HCT116 (cell line): ENCODE results near the gene SHISAL1. TPM values are rescaled to one million over a fixed set of nuclear protein-coding genes. Genes with fewer than 3 reads are reported as not detected.

Experiments
- ATAC-seq: fragments of 200-7000 bp; cut with Tn5 transposase; 2 replicates; pipeline ENCODE4 v1.9.1; 2020; ENCODE audit warnings: mild to moderate bottlenecking, moderate library complexity
- BruUV-seq: library from RNA; stranded (reverse); fragments of 400-500 nt; replicated peaks from 2 replicates; lab custom pipeline; 2021; lab: Mats Ljungman, UMichigan
- CTCF ChIA-PET: fragments of 300-600 bp; sonication (Branson Sonifier 250); formaldehyde crosslinking; loops from one replicate; lab custom pipeline; 2021; ENCODE audit warnings: antibody characterized with exemption; lab: Charles Lee
- POLR2A ChIA-PET: fragments of 300-600, 350-600 bp; sonication (Branson Sonifier 250); formaldehyde crosslinking; loops from one replicate; lab custom pipeline; 2021; ENCODE audit warnings: antibody characterized with exemption; lab: Charles Lee
- RAD21 ChIA-PET, 2 experiments: fragments of 300-600 bp; sonication (Branson Sonifier 250); formaldehyde crosslinking; loops; one replicate each; lab custom pipeline; 2023; ENCODE audit warnings: low total read pairs in 2 of 2; ENCODE audit not compliant: uncharacterized antibody in 2 of 2, unreplicated experiment in 2 of 2, low non-redundant PET in 1 of 2; lab: Charles Lee
- DNase-seq: peaks from one replicate; pipeline ENCODE4 v3.0.0-alpha.2; 2010; ENCODE audit warnings: low read depth, low spot score
- H2AFZ ChIP-seq: fragments of 200-600 bp; shearing (Covaris generic), sonication (generic); 2 replicates; pipeline ENCODE4 v1.6.1; 2017; ENCODE audit warnings: low read depth, mixed run types, mixed read lengths, antibody characterized with exemption, low read length; ENCODE audit not compliant: poor library complexity, severe bottlenecking
- H3K27ac ChIP-seq: 2 replicates; pipeline ENCODE4 v1.5.1; 2012; ENCODE audit warnings: low read depth, low read length
- H3K27me3 ChIP-seq: fragments of 200-600 bp; sonication (generic); 2 replicates; pipeline ENCODE4 v1.6.1; 2016; ENCODE audit warnings: mixed run types, low read length, mixed read lengths; ENCODE audit not compliant: insufficient read depth
- H3K36me3 ChIP-seq, 2 experiments: fragments of 200-500 bp in 1 of 2; fragments of 200-600 bp in 1 of 2; sonication (Bioruptor generic) in 1 of 2; sonication (generic) in 1 of 2; 2 replicates each; pipeline versions ENCODE4 v1.5.1 to v1.6.1; 2014 to 2016; ENCODE audit warnings: low read length in 2 of 2, inconsistent platforms in 1 of 2, mixed read lengths in 1 of 2, mixed run types in 1 of 2; ENCODE audit not compliant: insufficient read depth in 2 of 2, control insufficient read depth in 1 of 2
- H3K4me1 ChIP-seq, 2 experiments: fragments of 200-600 bp in 1 of 2; sonication (generic) in 1 of 2; 2 replicates each; pipeline versions ENCODE4 v1.5.1 to v1.6.1; 2012 to 2017; ENCODE audit warnings: low read length in 2 of 2, inconsistent platforms in 1 of 2, mild to moderate bottlenecking in 1 of 2, mixed read lengths in 1 of 2, mixed run types in 1 of 2, moderate library complexity in 1 of 2; ENCODE audit not compliant: insufficient read depth in 2 of 2, control insufficient read depth in 1 of 2
- H3K4me2 ChIP-seq: fragments of 200-600 bp; sonication (generic); 2 replicates; pipeline ENCODE4 v1.6.1; 2017; ENCODE audit warnings: mixed run types, low read length, mixed read lengths
- H3K4me3 ChIP-seq, 2 experiments: fragments of 200-600 bp in 1 of 2; sonication (generic) in 1 of 2; replicated peaks in 1 of 2; 2 replicates each; pipeline ENCODE4 v1.5.1; 2011 to 2016; ENCODE audit warnings: low read length in 2 of 2, control low read depth in 1 of 2, low read depth in 1 of 2, mild to moderate bottlenecking in 1 of 2, mixed read lengths in 1 of 2, mixed run types in 1 of 2
- H3K79me2 ChIP-seq: fragments of 200-600 bp; sonication (generic); 2 replicates; pipeline ENCODE4 v1.6.1; 2017; ENCODE audit warnings: mild to moderate bottlenecking, mixed run types, low read length, moderate library complexity, mixed read lengths; ENCODE audit not compliant: insufficient read depth
- H3K9ac ChIP-seq: fragments of 200-600 bp; sonication (generic); 2 replicates; pipeline ENCODE4 v1.6.1; 2016; ENCODE audit warnings: low read length, mixed read lengths
- H3K9me2 ChIP-seq: fragments of 200-600 bp; sonication (generic), shearing (Covaris generic); 2 replicates; pipeline ENCODE4 v1.6.1; 2017; ENCODE audit warnings: mixed run types, mild to moderate bottlenecking, moderate library complexity; ENCODE audit not compliant: insufficient read depth
- H3K9me3 ChIP-seq, 2 experiments: fragments of 200-500 bp in 1 of 2; fragments of 200-600 bp in 1 of 2; sonication (Bioruptor generic) in 1 of 2; sonication (generic) in 1 of 2; 2 replicates each; pipeline ENCODE4 v1.6.1; 2014 to 2017; ENCODE audit warnings: low read length in 2 of 2, mixed read lengths in 2 of 2, inconsistent platforms in 1 of 2, low read depth in 1 of 2, mild to moderate bottlenecking in 1 of 2, mixed run types in 1 of 2, moderate library complexity in 1 of 2; ENCODE audit not compliant: control insufficient read depth in 1 of 2, insufficient read depth in 1 of 2
- H4K20me1 ChIP-seq: fragments of 200-600 bp; sonication (generic), shearing (Covaris generic); 2 replicates; pipeline ENCODE4 v1.6.1; 2017; ENCODE audit warnings: mixed run types, mild to moderate bottlenecking, moderate library complexity; ENCODE audit not compliant: insufficient read depth
- CBX3 ChIP-seq: IDR thresholded peaks from 2 replicates; pipeline ENCODE4 v1.6.1; 2012; ENCODE audit warnings: low read depth
- EGR1 ChIP-seq: IDR thresholded peaks from 2 replicates; pipeline ENCODE4 v1.6.1; 2012; ENCODE audit warnings: low read depth
- JUND ChIP-seq: IDR thresholded peaks from 2 replicates; pipeline ENCODE4 v1.6.1; 2012
- RAD21 ChIP-seq: IDR thresholded peaks from 2 replicates; pipeline ENCODE4 v1.6.1; 2012; ENCODE audit warnings: low read depth, mild to moderate bottlenecking
- SRF ChIP-seq: IDR thresholded peaks from 2 replicates; pipeline ENCODE4 v1.6.1; 2012; ENCODE audit warnings: low read depth
- intact Hi-C: fragments of 100-400 bp; cut with micrococcal nuclease; formaldehyde crosslinking; loops from 2 replicates; pipeline ENCODE4 v1.10.0; 2022
- total RNA-seq: library from RNA; stranded (reverse); gene quantifications from one replicate; pipeline ENCODE4 v1.2.1, GENCODE V29; 2021; ENCODE audit not compliant: unreplicated experiment
- TF ChIP-seq, protein P1 (sequence below): IDR thresholded peaks from 2 replicates; pipeline ENCODE4 v1.6.1; 2011; ENCODE audit warnings: mild to moderate bottlenecking, low read length, moderate library complexity; ENCODE audit not compliant: insufficient replicate concordance; ENCODE audit errors: extremely low read depth
- TF ChIP-seq, protein P2 (sequence below): IDR thresholded peaks from 2 replicates; pipeline ENCODE4 v1.6.1; 2012; ENCODE audit warnings: low read depth
- TF ChIP-seq, protein P3 (sequence below): IDR thresholded peaks from 2 replicates; pipeline ENCODE4 v1.6.1; 2012
- TF ChIP-seq, protein P4 (sequence below), 3 experiments: fragments of 200-600 bp in 1 of 3; sonication (generic) in 1 of 3; IDR thresholded peaks in 2 of 3; conservative IDR thresholded peaks in 1 of 3; 2 replicates each; pipeline ENCODE4 v1.5.1; 2012 to 2017; ENCODE audit warnings: low read depth in 2 of 3, low read length in 2 of 3, antibody characterized with exemption in 1 of 3, borderline replicate concordance in 1 of 3, control low read depth in 1 of 3, mild to moderate bottlenecking in 1 of 3, mixed read lengths in 1 of 3, mixed run types in 1 of 3, moderate library complexity in 1 of 3; ENCODE audit not compliant: insufficient read depth in 1 of 3

The SHISAL1 gene
- total RNA-seq, 1 experiment from 2014 or later: not detected

DNA sequence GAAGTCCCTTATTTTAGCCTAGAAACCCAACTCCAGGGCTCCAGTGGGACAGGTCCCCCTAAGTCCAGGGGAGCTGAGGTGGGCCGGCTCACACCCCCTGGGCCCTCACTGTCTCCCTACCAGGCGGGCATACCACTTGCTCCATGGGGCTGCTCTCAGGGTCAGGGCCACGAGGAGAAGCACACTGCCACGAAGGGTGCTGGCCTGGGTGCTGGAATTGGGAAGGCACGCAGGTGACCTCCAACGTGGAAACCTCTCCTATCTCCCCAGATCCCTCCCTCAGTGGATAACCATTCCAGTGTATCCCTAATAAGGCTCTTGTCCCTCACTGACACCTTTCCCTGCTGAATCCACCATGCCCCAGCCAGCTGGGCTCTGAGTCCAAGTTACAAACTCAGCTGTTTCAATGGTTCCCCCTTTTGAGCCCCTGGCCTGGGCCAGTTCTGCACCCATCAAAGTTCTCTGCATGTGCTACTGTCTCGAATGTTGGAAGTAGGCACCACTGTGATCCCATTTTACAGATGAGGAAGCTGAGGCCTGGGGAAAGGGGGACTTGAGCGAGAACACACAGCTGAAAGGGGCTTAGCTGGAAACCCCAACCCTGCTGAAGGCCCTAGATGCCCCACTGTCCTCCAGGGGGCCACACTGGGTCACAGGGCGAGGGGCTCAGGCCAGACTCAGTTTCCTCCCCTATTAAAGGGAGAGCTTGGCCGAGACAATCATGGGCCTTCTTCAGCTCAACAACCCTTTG lies 1.5 kb downstream of the SHISAL1 start:
- H3K9ac ChIP-seq: no peak overlapping the region

DNA sequence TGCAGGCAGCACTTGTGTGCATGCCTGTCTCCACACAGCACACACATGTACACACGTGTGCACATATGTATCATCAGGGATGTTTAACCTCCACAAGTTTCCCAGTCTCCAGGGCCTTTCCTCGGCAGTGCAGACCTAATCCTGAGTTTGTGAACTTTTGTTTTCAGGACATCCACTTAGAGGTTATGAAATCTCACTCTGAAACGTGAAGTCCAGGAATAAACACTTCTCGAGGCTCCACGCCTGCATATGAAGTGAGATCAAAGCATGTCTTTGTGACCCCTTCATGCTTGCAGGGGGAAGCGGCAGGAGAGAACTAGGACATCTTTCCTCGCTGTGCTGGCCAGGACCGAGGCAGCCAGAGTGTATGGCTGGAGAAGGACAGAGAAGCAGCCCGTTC lies 3.1 kb downstream of the SHISAL1 start:
- no peak for DNase-seq
- no peak overlapping the region for H3K9ac ChIP-seq
- ATAC-seq: no peak
- no peaks in the 10 kb centered on the region for H3K79me2 ChIP-seq
- intact Hi-C loops: no loop called here
- H3K4me3 ChIP-seq: no peak overlapping the region
- H3K27me3 ChIP-seq: no peaks in the 10 kb centered on the region
- no peaks in the 10 kb centered on the region for H3K9me3 ChIP-seq
- no TSS peak for BruUV-seq
- RAD21 ChIA-PET: no interaction called here
- H4K20me1 ChIP-seq: no peaks in the 10 kb centered on the region
- H3K9me2 ChIP-seq: no peaks in the 10 kb centered on the region
- no peak overlapping the region for H3K27ac ChIP-seq
- H3K4me1 ChIP-seq: peaks cover 0 to 8% of the 10 kb centered on the region in 2 experiments; a peak in 2 of 4 replicates
- POLR2A ChIA-PET: no interaction called here
- no peaks in the 10 kb centered on the region for H3K36me3 ChIP-seq
- CTCF ChIA-PET: no interaction called here
- H3K4me2 ChIP-seq: no peak overlapping the region
- H2AFZ ChIP-seq: no peak overlapping the region
- TF ChIP-seq, protein P1, sequence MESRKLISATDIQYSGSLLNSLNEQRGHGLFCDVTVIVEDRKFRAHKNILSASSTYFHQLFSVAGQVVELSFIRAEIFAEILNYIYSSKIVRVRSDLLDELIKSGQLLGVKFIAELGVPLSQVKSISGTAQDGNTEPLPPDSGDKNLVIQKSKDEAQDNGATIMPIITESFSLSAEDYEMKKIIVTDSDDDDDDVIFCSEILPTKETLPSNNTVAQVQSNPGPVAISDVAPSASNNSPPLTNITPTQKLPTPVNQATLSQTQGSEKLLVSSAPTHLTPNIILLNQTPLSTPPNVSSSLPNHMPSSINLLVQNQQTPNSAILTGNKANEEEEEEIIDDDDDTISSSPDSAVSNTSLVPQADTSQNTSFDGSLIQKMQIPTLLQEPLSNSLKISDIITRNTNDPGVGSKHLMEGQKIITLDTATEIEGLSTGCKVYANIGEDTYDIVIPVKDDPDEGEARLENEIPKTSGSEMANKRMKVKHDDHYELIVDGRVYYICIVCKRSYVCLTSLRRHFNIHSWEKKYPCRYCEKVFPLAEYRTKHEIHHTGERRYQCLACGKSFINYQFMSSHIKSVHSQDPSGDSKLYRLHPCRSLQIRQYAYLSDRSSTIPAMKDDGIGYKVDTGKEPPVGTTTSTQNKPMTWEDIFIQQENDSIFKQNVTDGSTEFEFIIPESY: no peak
- no peak for TF ChIP-seq SRF
- no peak for TF ChIP-seq CBX3
- TF ChIP-seq, protein P2, sequence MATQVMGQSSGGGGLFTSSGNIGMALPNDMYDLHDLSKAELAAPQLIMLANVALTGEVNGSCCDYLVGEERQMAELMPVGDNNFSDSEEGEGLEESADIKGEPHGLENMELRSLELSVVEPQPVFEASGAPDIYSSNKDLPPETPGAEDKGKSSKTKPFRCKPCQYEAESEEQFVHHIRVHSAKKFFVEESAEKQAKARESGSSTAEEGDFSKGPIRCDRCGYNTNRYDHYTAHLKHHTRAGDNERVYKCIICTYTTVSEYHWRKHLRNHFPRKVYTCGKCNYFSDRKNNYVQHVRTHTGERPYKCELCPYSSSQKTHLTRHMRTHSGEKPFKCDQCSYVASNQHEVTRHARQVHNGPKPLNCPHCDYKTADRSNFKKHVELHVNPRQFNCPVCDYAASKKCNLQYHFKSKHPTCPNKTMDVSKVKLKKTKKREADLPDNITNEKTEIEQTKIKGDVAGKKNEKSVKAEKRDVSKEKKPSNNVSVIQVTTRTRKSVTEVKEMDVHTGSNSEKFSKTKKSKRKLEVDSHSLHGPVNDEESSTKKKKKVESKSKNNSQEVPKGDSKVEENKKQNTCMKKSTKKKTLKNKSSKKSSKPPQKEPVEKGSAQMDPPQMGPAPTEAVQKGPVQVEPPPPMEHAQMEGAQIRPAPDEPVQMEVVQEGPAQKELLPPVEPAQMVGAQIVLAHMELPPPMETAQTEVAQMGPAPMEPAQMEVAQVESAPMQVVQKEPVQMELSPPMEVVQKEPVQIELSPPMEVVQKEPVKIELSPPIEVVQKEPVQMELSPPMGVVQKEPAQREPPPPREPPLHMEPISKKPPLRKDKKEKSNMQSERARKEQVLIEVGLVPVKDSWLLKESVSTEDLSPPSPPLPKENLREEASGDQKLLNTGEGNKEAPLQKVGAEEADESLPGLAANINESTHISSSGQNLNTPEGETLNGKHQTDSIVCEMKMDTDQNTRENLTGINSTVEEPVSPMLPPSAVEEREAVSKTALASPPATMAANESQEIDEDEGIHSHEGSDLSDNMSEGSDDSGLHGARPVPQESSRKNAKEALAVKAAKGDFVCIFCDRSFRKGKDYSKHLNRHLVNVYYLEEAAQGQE: no peak
- TF ChIP-seq RAD21: no peak
- no peak for TF ChIP-seq EGR1
- no peak for TF ChIP-seq JUND
- TF ChIP-seq, protein P3, sequence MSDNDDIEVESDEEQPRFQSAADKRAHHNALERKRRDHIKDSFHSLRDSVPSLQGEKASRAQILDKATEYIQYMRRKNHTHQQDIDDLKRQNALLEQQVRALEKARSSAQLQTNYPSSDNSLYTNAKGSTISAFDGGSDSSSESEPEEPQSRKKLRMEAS: no peak

More for the DNA sequence above, 1.5 kb downstream of the SHISAL1 start:
- TF ChIP-seq, protein P4, sequence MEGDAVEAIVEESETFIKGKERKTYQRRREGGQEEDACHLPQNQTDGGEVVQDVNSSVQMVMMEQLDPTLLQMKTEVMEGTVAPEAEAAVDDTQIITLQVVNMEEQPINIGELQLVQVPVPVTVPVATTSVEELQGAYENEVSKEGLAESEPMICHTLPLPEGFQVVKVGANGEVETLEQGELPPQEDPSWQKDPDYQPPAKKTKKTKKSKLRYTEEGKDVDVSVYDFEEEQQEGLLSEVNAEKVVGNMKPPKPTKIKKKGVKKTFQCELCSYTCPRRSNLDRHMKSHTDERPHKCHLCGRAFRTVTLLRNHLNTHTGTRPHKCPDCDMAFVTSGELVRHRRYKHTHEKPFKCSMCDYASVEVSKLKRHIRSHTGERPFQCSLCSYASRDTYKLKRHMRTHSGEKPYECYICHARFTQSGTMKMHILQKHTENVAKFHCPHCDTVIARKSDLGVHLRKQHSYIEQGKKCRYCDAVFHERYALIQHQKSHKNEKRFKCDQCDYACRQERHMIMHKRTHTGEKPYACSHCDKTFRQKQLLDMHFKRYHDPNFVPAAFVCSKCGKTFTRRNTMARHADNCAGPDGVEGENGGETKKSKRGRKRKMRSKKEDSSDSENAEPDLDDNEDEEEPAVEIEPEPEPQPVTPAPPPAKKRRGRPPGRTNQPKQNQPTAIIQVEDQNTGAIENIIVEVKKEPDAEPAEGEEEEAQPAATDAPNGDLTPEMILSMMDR (IDR thresholded peaks at IDR 0.05 in 2 of 3, conservative IDR thresholded peaks at IDR 0.05 in 1 of 3; ENCODE audit: borderline replicate concordance in 1 of 3, insufficient read depth in 1 of 3, low read depth in 2 of 3, low read length in 2 of 3): peak in 2 of 3 experiments; percentile 16 to 17; a peak in 2 of 6 replicates
- no peak for TF ChIP-seq RAD21
- TF ChIP-seq, all 23 proteins: peak for 1
- no peak overlapping the region for H3K4me2 ChIP-seq
- ChIA-PET RAD21 (no interaction called here), POLR2A (no interaction called here), CTCF (no interaction called here)
- H3K27me3 ChIP-seq: no peaks in the 10 kb centered on the region
- ATAC-seq (no peak), DNase-seq (no peak)
- no TSS peak for BruUV-seq
- H2AFZ ChIP-seq: no peak overlapping the region
- intact Hi-C loops: no loop called here
- H3K79me2 ChIP-seq: no peaks in the 10 kb centered on the region
- no peak overlapping the region for H3K4me3 ChIP-seq
- H3K9me2 ChIP-seq: no peaks in the 10 kb centered on the region
- H3K9me3 ChIP-seq: no peaks in the 10 kb centered on the region
- H3K4me1 ChIP-seq: peaks cover 0 to 8% of the 10 kb centered on the region in 2 experiments; a peak in 2 of 4 replicates
- H4K20me1 ChIP-seq: no peaks in the 10 kb centered on the region
- H3K36me3 ChIP-seq: no peaks in the 10 kb centered on the region
- no peak overlapping the region for H3K27ac ChIP-seq
